PFSK-1 (cell line): ENCODE measurements around the gene AAK1.

Source experiments
- FOXP2 ChIP-seq: optimal IDR thresholded peaks from 2 replicates; pipeline ENCODE3; 2011; ENCODE audit warnings: borderline replicate concordance, control low read depth, inconsistent platforms; ENCODE audit not compliant: insufficient read depth; ENCODE audit errors: extremely low read length, extremely low read depth
- POLR2AphosphoS5 ChIP-seq: IDR thresholded peaks from 2 replicates; pipeline ENCODE4 v1.6.1; 2012; ENCODE audit warnings: low read depth, mild to moderate bottlenecking, control low read depth, low read length, moderate library complexity
- SIN3A ChIP-seq: IDR thresholded peaks from 2 replicates; pipeline ENCODE4 v1.6.1; 2012; ENCODE audit warnings: mild to moderate bottlenecking, low read length, moderate library complexity, borderline replicate concordance; ENCODE audit not compliant: insufficient read depth
- TAF1 ChIP-seq: IDR thresholded peaks from 2 replicates; pipeline ENCODE4 v1.6.1; 2012; ENCODE audit warnings: low read length, control low read depth, borderline replicate concordance; ENCODE audit not compliant: insufficient read depth
- TF ChIP-seq, protein P1 (sequence below), 2 experiments: IDR thresholded peaks; 2 replicates each; pipeline versions ENCODE4 v1.6.1 to v1.8.0; 2011 to 2012; ENCODE audit warnings: low read depth in 2 of 2, low read length in 2 of 2, control low read depth in 1 of 2, inconsistent platforms in 1 of 2, mild to moderate bottlenecking in 1 of 2, moderate library complexity in 1 of 2; ENCODE audit not compliant: insufficient read depth in 1 of 2

The AAK1 gene

DNA sequence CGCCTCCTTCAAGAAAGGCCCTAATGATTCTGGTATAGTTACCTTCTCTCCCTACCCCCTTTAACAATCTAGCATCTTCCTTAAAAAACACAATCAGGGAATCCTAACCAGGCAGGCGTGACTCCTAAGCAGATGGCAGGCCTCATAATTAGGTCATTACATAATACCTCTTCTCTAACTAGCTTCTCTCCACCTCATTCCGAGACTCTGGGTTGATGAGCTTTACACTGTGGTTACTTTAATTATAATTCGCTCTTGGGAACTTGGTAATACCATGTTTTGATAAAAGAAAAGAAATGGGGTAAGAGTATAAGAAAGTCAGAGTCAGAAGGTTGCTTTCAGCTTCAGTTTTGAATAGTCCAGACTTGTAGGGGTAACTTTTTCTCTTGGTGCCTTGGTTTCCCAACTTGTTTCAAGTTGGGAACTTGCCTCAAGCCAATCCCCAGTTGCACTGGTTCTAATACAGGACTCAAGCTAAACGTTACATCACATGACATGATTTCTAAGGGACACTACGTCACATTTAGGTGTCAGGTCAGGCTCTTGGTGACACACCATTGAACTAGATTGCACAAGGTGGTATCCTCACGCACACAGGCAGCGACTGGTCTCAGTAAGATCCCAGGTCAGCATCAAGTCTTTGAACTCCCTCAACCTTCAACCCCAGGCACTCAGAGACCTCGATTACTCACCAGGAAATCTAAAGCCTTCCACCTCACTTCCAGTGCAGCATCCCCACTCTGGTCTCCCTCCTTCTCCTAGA is 59.2 kb downstream of the AAK1 start:
- no peak for TF ChIP-seq POLR2AphosphoS5
- TF ChIP-seq, protein P1, sequence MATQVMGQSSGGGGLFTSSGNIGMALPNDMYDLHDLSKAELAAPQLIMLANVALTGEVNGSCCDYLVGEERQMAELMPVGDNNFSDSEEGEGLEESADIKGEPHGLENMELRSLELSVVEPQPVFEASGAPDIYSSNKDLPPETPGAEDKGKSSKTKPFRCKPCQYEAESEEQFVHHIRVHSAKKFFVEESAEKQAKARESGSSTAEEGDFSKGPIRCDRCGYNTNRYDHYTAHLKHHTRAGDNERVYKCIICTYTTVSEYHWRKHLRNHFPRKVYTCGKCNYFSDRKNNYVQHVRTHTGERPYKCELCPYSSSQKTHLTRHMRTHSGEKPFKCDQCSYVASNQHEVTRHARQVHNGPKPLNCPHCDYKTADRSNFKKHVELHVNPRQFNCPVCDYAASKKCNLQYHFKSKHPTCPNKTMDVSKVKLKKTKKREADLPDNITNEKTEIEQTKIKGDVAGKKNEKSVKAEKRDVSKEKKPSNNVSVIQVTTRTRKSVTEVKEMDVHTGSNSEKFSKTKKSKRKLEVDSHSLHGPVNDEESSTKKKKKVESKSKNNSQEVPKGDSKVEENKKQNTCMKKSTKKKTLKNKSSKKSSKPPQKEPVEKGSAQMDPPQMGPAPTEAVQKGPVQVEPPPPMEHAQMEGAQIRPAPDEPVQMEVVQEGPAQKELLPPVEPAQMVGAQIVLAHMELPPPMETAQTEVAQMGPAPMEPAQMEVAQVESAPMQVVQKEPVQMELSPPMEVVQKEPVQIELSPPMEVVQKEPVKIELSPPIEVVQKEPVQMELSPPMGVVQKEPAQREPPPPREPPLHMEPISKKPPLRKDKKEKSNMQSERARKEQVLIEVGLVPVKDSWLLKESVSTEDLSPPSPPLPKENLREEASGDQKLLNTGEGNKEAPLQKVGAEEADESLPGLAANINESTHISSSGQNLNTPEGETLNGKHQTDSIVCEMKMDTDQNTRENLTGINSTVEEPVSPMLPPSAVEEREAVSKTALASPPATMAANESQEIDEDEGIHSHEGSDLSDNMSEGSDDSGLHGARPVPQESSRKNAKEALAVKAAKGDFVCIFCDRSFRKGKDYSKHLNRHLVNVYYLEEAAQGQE (IDR thresholded peaks at IDR 0.05; ENCODE audit: insufficient read depth in 1 of 2, low read depth in 2 of 2, low read length in 2 of 2): no peak
- no peak for TF ChIP-seq SIN3A
- no peak for TF ChIP-seq FOXP2
- TF ChIP-seq TAF1: no peak

DNA sequence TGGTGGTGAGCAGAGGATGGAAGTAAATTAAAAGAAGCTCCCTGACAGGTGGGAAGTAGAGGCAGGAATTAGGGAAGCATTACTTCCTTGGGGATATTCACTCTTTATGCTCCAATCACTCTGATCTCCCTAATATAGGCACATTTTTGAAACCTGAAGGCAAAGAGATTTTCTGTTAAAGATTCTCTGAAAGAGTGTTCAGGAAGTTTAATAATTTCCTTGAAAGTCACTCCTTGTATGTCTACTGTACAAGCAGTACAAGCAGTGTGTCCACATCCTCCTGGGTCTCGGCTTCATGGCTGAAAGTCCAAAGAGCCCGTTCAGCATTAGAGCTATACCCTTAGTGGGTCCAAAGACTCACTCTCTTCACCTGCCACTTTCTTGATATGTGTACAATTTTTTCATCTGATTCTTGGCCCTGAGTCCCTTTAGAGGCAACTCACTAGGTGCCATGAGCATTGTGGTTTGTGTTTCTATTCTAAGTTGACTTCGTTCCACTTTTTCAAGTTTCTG is 60.2 kb downstream of the AAK1 start:
- TF ChIP-seq TAF1: no peak
- TF ChIP-seq, protein P1 (IDR thresholded peaks at IDR 0.05; ENCODE audit: insufficient read depth in 1 of 2, low read depth in 2 of 2, low read length in 2 of 2): no peak
- TF ChIP-seq SIN3A: no peak
- TF ChIP-seq POLR2AphosphoS5: no peak
- TF ChIP-seq FOXP2: no peak

DNA sequence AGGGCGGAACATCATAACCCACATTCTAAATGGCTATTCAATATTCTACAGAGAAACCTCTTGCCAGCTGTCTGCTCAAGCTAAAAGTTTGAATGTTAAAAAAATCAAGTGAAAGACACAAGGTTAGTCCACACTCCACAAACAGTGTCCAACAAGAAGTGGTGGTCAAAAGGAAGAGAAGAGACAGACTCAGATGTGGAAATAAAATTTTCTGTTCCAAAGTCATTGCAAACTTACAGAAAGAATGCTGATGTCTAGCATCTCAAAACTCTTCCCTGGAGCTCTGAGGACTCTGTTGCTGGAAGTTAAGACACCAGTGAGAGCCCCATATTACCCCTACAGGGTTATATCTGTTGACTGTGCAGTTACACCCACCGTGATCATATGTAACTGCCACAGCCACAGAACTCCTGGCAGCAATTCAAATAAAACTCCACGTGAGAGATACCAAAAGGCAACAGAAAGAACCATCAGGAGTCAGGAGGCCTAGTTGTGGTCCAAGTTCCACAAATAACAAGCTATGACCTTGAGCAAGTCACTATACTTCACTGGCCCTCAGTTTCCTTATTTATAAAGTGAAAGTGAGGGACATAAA is 60.9 kb downstream of the AAK1 start:
- TF ChIP-seq SIN3A (no peak), FOXP2 (no peak), TAF1 (no peak), POLR2AphosphoS5 (no peak)
- TF ChIP-seq, protein P1 (IDR thresholded peaks at IDR 0.05; ENCODE audit: insufficient read depth in 1 of 2, low read depth in 2 of 2, low read length in 2 of 2): no peak

DNA sequence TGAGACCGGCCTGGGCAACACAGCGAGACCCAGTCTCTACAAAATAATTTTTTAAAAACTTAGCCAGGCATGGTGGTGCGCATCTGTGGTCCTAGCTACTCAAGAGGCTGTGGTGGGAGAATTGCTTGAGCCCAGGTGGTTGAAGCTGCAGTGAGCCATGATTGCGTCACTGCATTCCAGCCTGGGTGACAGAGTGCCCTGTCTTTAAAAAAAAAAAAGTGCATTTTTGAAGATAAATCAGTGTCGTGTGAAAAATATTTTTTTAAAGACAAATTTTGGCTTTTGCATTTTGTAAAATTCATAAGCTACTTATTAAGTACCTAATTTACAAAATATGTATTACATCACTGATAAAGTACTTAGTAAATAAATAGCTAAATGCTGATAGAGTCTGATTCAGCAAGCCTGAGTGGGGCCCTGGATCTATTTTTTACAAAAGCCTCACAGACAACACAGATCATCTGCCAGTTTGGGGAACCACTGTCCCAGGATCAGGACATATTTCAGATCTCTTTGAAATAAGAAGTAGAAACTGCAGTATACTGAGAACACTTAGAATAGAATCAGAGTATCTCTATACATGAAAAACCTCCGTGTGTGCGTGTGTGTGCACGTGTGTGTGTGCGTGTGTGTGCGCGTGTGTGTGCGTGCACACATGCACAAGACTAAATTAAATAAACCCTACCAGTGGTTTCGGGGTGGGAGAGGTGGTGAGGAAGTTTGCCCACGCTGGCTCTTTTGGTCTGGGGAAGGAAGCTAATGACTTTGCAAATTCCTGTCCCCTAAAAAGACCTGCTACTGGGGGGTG is 61.6 kb downstream of the AAK1 start:
- TF ChIP-seq POLR2AphosphoS5 (no peak), FOXP2 (no peak), TAF1 (no peak), SIN3A (no peak)
- TF ChIP-seq, protein P1 (IDR thresholded peaks at IDR 0.05; ENCODE audit: insufficient read depth in 1 of 2, low read depth in 2 of 2, low read length in 2 of 2): no peak
